ENCODE results near the gene IGLON5.

The IGLON5 gene

DNA sequence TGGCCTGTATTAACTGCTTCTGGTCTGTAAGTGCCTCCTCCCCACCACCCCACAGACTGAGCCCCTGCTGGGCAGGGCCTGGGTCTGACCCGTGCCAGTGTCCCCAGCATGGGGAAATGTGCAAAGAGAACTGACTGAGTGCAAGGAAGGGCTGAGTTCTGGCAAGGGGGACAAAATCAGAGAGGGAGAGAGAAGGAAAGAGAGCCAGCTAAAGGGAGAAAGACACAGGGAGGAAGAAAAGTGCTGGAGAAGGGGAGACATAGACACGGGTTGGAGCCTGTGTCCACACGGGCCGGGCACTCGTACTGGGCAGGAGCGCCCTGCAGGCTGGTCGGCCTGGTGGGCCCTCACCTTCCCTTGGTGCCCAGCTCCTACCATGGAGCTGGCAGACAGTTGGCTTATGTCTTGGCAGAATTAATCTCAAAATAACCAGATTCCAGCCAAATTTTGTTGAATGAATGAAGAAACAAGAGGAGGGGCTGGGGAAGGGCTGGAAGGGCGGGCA, 59.8 kb downstream of the IGLON5 start:
- TF ChIP-seq, protein P1, sequence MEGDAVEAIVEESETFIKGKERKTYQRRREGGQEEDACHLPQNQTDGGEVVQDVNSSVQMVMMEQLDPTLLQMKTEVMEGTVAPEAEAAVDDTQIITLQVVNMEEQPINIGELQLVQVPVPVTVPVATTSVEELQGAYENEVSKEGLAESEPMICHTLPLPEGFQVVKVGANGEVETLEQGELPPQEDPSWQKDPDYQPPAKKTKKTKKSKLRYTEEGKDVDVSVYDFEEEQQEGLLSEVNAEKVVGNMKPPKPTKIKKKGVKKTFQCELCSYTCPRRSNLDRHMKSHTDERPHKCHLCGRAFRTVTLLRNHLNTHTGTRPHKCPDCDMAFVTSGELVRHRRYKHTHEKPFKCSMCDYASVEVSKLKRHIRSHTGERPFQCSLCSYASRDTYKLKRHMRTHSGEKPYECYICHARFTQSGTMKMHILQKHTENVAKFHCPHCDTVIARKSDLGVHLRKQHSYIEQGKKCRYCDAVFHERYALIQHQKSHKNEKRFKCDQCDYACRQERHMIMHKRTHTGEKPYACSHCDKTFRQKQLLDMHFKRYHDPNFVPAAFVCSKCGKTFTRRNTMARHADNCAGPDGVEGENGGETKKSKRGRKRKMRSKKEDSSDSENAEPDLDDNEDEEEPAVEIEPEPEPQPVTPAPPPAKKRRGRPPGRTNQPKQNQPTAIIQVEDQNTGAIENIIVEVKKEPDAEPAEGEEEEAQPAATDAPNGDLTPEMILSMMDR (IDR thresholded peaks at IDR 0.05; ENCODE audit: borderline replicate concordance, insufficient read depth, low read depth, low read length), result no peak

DNA sequence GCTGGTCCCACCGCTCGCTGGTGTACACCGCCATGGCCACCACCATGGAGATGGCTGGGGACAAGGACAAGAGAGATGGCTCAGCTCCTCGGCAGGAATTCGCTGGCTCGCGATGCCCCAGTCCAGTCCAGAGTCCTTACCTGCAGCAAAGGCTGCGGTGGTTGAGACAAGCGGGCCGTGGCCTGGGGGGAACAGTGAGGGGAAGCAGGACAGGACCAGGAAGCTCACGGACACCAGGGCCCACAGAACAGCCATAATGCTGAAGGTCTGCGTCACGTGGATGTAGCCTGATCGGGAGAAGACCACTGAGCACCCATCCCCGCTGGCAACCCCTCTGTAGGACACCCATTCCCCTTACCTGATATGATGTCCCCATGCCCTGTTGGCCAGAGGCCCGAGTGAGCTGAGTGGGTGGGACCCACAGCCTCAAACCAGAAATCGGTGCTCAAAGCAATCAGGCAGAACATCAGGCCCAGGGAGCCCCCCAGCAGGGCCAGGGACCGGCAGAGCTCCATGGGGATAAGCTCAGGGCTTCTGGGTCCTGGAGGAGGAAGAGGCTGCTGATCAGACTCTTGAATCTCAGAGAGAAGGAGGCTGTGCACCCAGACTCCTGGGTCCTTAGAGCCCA, 60.7 kb downstream of the IGLON5 start:
- TF ChIP-seq, protein P1 (IDR thresholded peaks at IDR 0.05; ENCODE audit: borderline replicate concordance, insufficient read depth, low read depth, low read length), result no peak
- peak overlapping the region; percentile 19 for H3K4me3 ChIP-seq (ENCODE audit: low read depth, low read length)

More for the DNA sequence above, 59.8 kb downstream of the IGLON5 start:
- no peak overlapping the region for H3K4me3 ChIP-seq (ENCODE audit: low read depth, low read length)

DNA sequence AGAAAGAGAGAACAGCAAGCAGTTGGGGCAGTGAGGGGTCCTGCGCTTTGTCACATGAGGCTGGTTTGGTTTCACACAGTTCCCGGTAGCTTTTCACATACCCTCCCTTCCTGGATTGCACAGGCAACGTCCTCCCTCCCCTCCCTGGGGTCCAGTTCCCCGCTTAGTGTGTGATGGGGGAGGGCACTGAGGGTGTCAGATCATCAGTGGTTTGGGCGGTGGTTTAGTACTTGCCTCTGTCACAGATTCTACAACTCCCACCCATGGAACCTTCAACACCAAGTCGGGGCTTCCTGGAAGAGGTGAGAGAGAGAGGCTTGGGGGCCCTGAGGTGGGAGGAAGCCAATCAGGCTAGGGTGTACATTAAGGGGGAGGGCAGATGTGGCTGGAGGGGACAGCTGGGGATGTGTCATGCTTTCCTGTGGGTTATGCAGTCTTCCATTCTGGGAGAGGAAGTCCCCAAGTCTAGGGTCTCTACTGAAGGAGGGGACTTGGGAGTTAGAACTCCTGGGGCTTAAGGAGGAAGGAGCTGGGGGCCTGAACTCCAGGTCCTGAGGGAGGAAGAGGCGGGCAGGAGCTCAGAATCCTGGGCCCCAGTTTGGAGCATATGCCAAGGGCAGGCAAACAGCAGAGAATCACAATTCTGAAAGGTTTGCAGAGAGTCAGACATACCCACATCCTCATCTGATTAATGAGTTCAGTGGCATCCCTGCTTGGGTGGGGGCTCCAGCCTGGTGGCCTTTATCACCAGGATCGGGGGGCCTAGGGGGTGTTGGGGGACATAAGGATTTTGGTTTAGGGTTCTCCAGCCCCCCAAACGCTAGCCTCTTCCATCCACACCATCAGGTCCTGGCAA, 61.4 kb downstream of the IGLON5 start, which contains the start of gene NKG7:
TSS of gene NKG7 (minus strand) at position 6 of the 856 bp plus-strand sequence. CDS start 119 bp downstream, outside the sequence.
- TF ChIP-seq, protein P1 (IDR thresholded peaks at IDR 0.05; ENCODE audit: borderline replicate concordance, insufficient read depth, low read depth, low read length), result no peak
- H3K4me3 ChIP-seq (ENCODE audit: low read depth, low read length), result peak within 1 kb of the TSS; percentile 19

DNA sequence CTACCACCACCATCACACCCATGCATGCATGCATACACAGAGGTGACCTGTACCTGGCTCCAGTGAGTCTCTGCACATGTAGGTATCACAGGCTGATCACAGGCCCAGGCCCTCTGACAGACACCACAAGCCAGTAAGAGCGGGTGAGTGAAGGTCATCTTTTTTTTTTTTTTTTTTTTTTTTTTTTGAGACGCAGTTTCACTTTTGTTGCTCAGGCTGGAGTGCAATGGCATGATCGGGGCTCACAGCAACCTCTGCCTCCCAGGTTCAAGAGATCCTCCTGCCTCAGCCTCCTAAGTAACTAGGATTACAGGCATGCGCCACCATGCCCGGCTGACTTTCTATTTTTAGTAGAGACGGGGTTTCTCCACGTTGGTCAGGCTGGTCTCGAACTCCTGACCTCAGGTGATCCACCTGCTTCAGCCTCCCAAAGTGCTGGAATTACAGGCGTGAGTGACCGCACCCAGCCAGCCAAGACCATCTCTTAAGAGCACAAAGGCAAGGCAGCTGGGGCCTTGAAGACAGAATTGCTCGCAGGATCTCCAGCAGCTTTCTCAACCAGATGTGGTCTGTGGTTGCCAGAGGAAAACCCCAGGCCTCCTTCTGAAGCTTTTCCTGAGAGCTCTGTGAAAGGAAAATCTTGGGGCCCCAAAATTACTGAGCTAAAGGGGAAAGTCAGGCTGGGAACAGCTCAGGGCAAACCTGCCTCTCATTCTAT, 64.2 kb downstream of the IGLON5 start:
- no peak overlapping the region for H3K4me3 ChIP-seq (ENCODE audit: low read depth, low read length)

DNA sequence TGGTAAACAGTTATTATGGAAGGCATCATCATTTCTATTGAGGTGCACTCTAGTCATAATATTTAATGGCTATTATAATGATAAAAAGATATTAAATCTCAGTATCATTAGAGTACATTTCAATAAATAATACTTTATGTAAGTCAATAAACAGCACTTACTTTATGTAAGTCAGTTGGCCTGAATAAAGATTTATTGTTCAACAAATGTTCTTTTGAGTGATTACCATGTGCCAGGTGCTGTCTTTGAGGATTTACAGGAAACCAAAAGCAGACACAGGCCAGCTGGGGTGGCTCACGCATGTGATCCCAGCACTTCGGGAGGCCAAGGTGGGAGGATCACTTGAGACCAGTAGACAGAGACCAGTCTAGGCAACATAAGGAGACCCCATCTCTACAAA, 66.0 kb downstream of the IGLON5 start:
- TF ChIP-seq, protein P1 (IDR thresholded peaks at IDR 0.05; ENCODE audit: borderline replicate concordance, insufficient read depth, low read depth, low read length), result no peak
- H3K4me3 ChIP-seq (ENCODE audit: low read depth, low read length), result no peak overlapping the region

More for the DNA sequence above, 64.2 kb downstream of the IGLON5 start:
- TF ChIP-seq, protein P1 (IDR thresholded peaks at IDR 0.05; ENCODE audit: borderline replicate concordance, insufficient read depth, low read depth, low read length), result no peak

DNA sequence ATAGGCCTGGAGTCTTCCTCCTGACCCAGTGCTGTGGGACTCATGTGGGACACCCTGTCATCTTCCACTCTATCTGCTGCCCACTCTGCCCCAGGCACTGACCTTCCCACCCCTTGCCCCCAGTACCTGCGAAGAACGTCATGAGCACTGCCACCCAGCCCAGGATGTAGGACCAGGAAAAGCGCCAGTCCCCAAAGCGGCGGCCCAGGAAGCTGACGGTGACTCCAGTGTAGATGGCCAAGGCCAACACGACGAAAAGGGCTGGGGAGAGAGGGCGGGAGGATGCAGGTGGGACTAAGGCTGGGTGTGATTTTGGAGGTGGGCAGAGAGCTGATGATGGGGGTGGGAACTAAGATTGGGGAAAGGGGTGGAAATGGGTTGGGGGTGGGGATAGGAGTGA, 68.9 kb downstream of the IGLON5 start:
- TF ChIP-seq, protein P1 (IDR thresholded peaks at IDR 0.05; ENCODE audit: borderline replicate concordance, insufficient read depth, low read depth, low read length), result no peak
- no peak overlapping the region for H3K4me3 ChIP-seq (ENCODE audit: low read depth, low read length)

Measured in GM12875 (cell line).